ENCODE data around the gene NTM.

DNA sequence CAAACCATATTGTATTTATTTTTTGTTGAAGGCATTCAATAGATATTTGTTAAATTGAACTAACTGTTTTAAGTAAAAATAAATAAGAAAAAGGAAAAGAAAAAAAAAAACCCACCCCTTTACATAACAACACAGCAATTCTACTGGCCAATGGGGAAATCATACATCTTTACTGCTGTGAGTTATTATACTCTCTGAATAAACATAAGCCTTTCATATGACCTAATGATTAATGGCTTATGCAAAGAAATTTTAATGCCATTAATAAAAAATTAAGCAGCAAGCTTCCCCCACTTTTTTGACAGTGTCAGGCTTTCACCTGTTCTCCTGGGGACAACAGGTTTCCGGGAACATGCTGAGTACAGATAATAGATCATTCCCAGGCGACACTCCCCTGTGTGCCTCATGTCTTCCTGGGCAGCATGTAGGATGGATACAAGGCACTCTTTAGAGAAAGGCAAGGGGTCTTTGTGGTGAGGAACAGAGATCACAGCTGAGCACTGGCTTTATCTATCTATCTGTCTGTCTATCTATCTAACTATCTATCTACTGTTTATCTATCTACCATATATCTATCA is 676.0 kb downstream of the NTM start:
- TF ChIP-seq, protein P1, sequence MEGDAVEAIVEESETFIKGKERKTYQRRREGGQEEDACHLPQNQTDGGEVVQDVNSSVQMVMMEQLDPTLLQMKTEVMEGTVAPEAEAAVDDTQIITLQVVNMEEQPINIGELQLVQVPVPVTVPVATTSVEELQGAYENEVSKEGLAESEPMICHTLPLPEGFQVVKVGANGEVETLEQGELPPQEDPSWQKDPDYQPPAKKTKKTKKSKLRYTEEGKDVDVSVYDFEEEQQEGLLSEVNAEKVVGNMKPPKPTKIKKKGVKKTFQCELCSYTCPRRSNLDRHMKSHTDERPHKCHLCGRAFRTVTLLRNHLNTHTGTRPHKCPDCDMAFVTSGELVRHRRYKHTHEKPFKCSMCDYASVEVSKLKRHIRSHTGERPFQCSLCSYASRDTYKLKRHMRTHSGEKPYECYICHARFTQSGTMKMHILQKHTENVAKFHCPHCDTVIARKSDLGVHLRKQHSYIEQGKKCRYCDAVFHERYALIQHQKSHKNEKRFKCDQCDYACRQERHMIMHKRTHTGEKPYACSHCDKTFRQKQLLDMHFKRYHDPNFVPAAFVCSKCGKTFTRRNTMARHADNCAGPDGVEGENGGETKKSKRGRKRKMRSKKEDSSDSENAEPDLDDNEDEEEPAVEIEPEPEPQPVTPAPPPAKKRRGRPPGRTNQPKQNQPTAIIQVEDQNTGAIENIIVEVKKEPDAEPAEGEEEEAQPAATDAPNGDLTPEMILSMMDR (IDR thresholded peaks at IDR 0.05; ENCODE audit: low read depth, low read length): no peak
- TF ChIP-seq EZH2phosphoT487 (IDR thresholded peaks at IDR 0.05; ENCODE audit: low read depth): no peak

Measured in OCI-LY3 (cell line).